ENCODE results near the gene CENPX.

The CENPX gene

DNA sequence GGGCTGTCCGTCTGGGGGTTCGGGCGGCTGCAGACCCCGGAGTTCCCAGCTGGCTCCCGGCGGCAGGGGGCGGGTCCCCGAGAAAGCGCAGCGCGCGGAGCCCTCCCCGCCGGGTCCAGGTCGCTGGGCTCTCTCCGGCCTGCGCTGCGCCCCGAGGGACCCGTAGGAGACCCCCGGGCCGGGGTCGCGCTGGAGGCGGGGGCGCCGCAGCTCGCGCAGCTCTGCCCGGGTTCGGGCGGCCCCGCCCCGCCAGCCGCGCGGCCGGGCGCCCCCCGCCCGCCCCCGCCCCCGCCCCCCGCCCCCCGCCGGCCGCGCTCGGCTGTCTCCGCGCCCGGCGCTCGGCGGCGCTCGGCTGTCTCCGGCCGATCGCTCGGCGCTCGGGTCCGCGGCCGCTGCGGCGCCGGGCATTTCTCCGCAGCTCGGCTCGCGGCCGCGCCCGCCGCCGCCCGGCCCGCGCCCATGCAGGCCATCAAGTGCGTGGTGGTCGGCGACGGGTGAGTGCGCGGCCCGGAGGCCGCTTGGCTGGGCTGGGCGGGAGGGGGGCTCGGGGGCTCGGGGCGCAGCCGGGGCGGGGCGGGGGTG, 8.7 kb upstream of the CENPX start, which contains the start of gene RAC3:
RAC3 (plus strand) TSS at position 376 of the 582 bp plus-strand sequence; CDS start at position 460, 84 bp downstream.
- no peak for TF ChIP-seq ZFX (IDR thresholded peaks at IDR 0.05; ENCODE audit: borderline replicate concordance)
- TF ChIP-seq CTCF (IDR thresholded peaks at IDR 0.05) = no peak
- H3K27ac ChIP-seq = peak within 1 kb of the TSS; percentile 97

- peak overlapping the region; percentile 97 for H3K27ac ChIP-seq
- TF ChIP-seq ZFX (IDR thresholded peaks at IDR 0.05; ENCODE audit: borderline replicate concordance) (no peak), CTCF (IDR thresholded peaks at IDR 0.05) (peak; percentile 88)
These were observed 8.0 kb upstream of the CENPX start for GRCh38 chr17:82030470-82031302.

DNA sequence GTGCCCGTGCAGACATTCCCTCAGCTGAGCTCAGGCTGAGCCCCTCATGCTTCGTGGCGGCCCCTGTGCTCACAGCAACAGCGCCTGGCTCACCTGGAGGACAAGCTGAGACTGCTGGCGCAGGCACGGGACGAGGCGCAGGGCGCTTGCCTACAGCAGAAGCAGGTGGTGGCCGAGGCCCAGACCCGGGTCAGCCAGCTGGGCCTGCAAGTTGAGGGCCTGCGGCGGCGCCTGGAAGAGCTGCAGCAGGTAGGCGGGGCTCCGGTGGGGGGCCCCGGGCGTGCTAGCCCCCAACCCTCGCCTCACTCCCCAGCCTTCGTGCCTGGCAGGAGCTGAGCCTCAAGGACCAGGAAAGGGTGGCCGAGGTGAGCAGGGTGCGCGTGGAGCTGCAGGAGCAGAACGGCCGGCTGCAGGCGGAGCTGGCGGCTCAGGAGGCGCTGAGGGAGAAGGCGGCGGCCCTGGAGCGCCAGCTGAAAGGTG, 7.4 kb upstream of the CENPX start:
- no peak for TF ChIP-seq CTCF (IDR thresholded peaks at IDR 0.05)
- no peak for TF ChIP-seq ZFX (IDR thresholded peaks at IDR 0.05; ENCODE audit: borderline replicate concordance)
- H3K27ac ChIP-seq = peak overlapping the region; percentile 97

- TF ChIP-seq ZFX (IDR thresholded peaks at IDR 0.05; ENCODE audit: borderline replicate concordance) (no peak), CTCF (IDR thresholded peaks at IDR 0.05) (no peak)
- peak overlapping the region; percentile 97 for H3K27ac ChIP-seq
These were observed 6.7 kb upstream of the CENPX start for GRCh38 chr17:82029391-82029790.

DNA sequence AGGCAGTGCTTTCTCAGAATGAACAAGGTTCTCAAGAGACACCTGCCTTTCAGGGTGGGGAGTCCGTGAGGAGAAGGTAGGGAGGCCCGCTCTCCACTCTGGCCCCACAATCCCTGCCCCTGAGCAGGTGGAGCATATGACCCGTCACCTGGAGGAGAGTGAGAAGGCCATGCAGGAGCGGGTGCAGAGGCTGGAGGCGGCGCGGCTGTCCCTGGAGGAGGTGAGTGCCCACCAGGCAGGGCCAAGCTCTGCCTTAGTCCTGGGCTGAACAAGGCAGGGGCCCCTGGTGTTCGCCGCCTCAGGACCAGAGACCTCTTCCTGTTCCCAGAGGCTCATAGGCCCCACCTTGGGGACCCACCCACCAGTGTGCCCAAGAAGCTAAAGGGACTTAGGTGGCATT, 6.3 kb upstream of the CENPX start:
- H3K27ac ChIP-seq = peak overlapping the region; percentile 97
- no peak for TF ChIP-seq ZFX (IDR thresholded peaks at IDR 0.05; ENCODE audit: borderline replicate concordance)
- no peak for TF ChIP-seq CTCF (IDR thresholded peaks at IDR 0.05)

- TF ChIP-seq CTCF (IDR thresholded peaks at IDR 0.05) = no peak
- no peak for TF ChIP-seq ZFX (IDR thresholded peaks at IDR 0.05; ENCODE audit: borderline replicate concordance)
- H3K27ac ChIP-seq = no peak overlapping the region; the same call in 1 of the 2 replicates
These were observed 5.6 kb upstream of the CENPX start for GRCh38 chr17:82028246-82028645.

All from 22Rv1 (cell line).